Measurements from ENCODE around the gene KIF1A. TPM values are rescaled to one million over a fixed set of nuclear protein-coding genes. Genes with fewer than 3 reads are reported as not detected.

KIF1A gene
- total RNA-seq, 6 experiments from 2014 or later = not detected

DNA sequence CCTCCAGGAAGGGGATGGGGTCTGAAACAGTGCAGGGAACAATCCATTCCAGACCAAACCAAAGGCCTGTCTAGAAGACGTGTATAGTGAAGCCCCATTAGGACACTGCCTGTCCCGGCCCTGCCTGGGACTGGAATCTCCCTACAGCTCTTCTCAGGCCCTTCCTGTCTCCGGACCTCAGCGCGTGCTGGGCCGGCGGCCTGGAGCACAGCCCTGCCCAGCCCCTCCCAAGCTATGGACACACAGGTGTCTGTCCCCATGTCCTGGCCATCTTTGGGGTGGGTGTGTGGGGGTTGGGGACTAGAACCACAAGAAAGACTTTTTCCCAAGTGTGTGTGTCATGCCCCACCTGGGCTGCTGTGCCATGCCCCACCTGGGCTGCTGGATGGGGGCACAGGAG is 51.8 kb downstream of the KIF1A start:
- TF ChIP-seq CTCF (IDR thresholded peaks at IDR 0.05) = no peak
- Mint-ChIP-seq H3K4me3 (no peak overlapping the region), H3K36me3 (ENCODE audit: low read depth) (no peaks in the 10 kb centered on the region), H3K4me1 (ENCODE audit: low read depth) (no peaks in the 10 kb centered on the region), H3K27ac (no peak overlapping the region), H3K9me3 (no peaks in the 10 kb centered on the region), H3K27me3 (ENCODE audit: insufficient read depth) (peaks cover 8% of the 10 kb centered on the region)
- no peak for DNase-seq

DNA sequence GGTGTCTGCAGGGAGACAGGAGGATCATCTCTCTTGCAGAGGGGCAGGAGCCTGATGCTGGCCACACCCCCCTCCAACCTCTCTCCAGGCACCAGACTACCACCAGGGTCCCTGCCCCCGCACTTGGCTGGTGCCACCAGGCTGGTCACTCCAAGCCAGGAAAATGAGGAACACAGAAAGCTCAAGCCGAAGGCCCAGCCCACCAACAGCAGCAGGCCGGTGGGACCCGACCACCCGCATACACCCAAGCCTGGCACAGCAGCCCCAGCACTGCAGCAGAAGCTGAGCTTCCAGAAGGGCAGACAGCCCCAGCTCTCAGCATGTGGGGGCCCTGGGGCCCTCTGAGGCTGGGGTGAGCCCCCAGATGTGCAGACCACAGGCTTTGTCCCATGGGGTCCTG is 52.7 kb downstream of the KIF1A start:
- H3K27ac Mint-ChIP-seq = no peak overlapping the region
- no peak overlapping the region for H3K4me3 Mint-ChIP-seq
- TF ChIP-seq CTCF (IDR thresholded peaks at IDR 0.05) = no peak
- H3K36me3 Mint-ChIP-seq (ENCODE audit: low read depth) = no peaks in the 10 kb centered on the region
- no peaks in the 10 kb centered on the region for H3K9me3 Mint-ChIP-seq
- peaks cover 11% of the 10 kb centered on the region for H3K27me3 Mint-ChIP-seq (ENCODE audit: insufficient read depth)
- H3K4me1 Mint-ChIP-seq (ENCODE audit: low read depth) = no peaks in the 10 kb centered on the region
- no peak for DNase-seq

GRCh38 chr2:240766072-240766471 is 53.9 kb downstream of the KIF1A start:
- Mint-ChIP-seq H3K4me3 (no peak overlapping the region), H3K4me1 (ENCODE audit: low read depth) (no peaks in the 10 kb centered on the region), H3K36me3 (ENCODE audit: low read depth) (no peaks in the 10 kb centered on the region), H3K27me3 (ENCODE audit: insufficient read depth) (peaks cover 15% of the 10 kb centered on the region), H3K27ac (no peak overlapping the region), H3K9me3 (no peaks in the 10 kb centered on the region)
- TF ChIP-seq CTCF (IDR thresholded peaks at IDR 0.05) = no peak
- DNase-seq = no peak

DNA sequence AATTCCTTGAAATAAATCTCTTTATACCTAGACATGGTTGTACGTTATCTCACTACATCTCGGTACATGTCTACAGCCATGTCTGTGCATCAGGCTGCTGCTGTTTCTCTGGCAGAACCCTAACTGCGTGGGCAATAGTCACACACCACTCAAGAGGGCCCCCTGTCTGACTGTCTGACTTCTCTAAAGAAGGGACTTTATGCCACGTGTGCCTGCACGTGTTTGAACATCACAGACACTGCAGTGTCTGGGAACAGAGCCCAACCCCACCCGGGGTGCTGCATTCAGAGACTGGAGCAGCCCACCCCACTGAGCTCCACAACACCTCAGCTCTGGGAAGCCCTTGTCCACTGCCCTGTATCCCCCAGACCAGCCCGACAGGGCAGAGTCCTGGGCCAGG is 55.0 kb downstream of the KIF1A start:
- H3K27me3 Mint-ChIP-seq (ENCODE audit: insufficient read depth) = peaks cover 15% of the 10 kb centered on the region
- DNase-seq = no peak
- H3K36me3 Mint-ChIP-seq (ENCODE audit: low read depth) = no peaks in the 10 kb centered on the region
- H3K4me1 Mint-ChIP-seq (ENCODE audit: low read depth) = no peaks in the 10 kb centered on the region
- no peak overlapping the region for H3K27ac Mint-ChIP-seq
- H3K9me3 Mint-ChIP-seq = no peaks in the 10 kb centered on the region
- TF ChIP-seq CTCF (IDR thresholded peaks at IDR 0.05) = no peak
- no peak overlapping the region for H3K4me3 Mint-ChIP-seq

DNA sequence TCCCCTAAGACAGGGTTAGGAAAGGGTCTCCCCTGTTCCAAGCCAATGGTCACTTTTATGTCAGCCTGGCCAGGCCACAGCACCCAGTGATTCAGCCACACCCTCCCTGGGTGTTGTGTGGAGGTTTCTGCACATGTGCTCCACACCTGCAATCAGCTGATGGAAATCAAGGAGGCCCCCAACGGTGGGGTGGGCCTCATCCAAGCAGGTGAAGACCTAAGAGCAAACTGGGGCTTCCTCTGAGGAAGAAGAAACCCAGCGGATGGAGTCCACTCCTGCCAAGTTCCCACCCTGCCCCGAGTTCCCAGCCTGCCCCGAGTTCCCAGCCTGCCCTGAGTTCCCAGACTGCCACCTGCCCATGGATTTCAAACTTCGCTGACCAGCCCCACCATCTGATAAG is 55.4 kb downstream of the KIF1A start:
- H3K4me1 Mint-ChIP-seq (ENCODE audit: low read depth) = no peaks in the 10 kb centered on the region
- H3K36me3 Mint-ChIP-seq (ENCODE audit: low read depth) = no peaks in the 10 kb centered on the region
- H3K27me3 Mint-ChIP-seq (ENCODE audit: insufficient read depth) = peaks cover 13% of the 10 kb centered on the region
- TF ChIP-seq CTCF (IDR thresholded peaks at IDR 0.05) = no peak
- H3K27ac Mint-ChIP-seq = no peak overlapping the region
- no peak for DNase-seq
- no peak overlapping the region for H3K4me3 Mint-ChIP-seq
- H3K9me3 Mint-ChIP-seq = no peaks in the 10 kb centered on the region

GRCh38 chr2:240762971-240763370 is 57.0 kb downstream of the KIF1A start:
- no peak for DNase-seq
- no peak overlapping the region for H3K4me3 Mint-ChIP-seq
- no peak for TF ChIP-seq CTCF (IDR thresholded peaks at IDR 0.05)
- H3K36me3 Mint-ChIP-seq (ENCODE audit: low read depth) = no peaks in the 10 kb centered on the region
- H3K27me3 Mint-ChIP-seq (ENCODE audit: insufficient read depth) = peaks cover 12% of the 10 kb centered on the region
- no peak overlapping the region for H3K27ac Mint-ChIP-seq
- H3K4me1 Mint-ChIP-seq (ENCODE audit: low read depth) = no peaks in the 10 kb centered on the region
- H3K9me3 Mint-ChIP-seq = no peaks in the 10 kb centered on the region
